Measurements from ENCODE around the gene IDH1. TPM values are rescaled to one million over a fixed set of nuclear protein-coding genes. Genes with fewer than 3 reads are reported as not detected.
A peak's percentile ranks its signal among the peaks of the same experiment; 100 is the strongest.
"Not testable (repeated sequence)": the region's sequence is repeated elsewhere in the genome, so short reads cannot be mapped to it uniquely, and the experiment has no call there.

Gene IDH1
- total RNA-seq, 2 donors from 2014 or later, result 228 to 238 TPM

- intact Hi-C loops (cut with DNase I, micrococcal nuclease), result no loop called here
- ATAC-seq (peak; percentile 95), DNase-seq (peak; percentile 94 to 97)
Measured at GRCh38 chr2:208265801-208266552, 11.1 kb upstream of the IDH1 start, which contains the start of gene PIKFYVE. PIKFYVE (plus strand) TSS chr2:208266255; CDS start chr2:208271520, 5,265 bp downstream.

- DNase-seq, result peak; percentile 40 to 44
- intact Hi-C loops (cut with DNase I, micrococcal nuclease), result no loop called here
- ATAC-seq, result peak; percentile 29
Measured at GRCh38 chr2:208265371-208265800, 10.5 kb upstream of the IDH1 start.

- intact Hi-C loops (cut with DNase I, micrococcal nuclease); DNase-seq; ATAC-seq: not testable (repeated sequence)
Measured at GRCh38 chr2:208256849-208257813, 2.3 kb upstream of the IDH1 start.

- no peak for DNase-seq
- no peak for ATAC-seq
- intact Hi-C loops (cut with DNase I, micrococcal nuclease), result no loop called here
Measured at GRCh38 chr2:208256192-208256782, 1.4 kb upstream of the IDH1 start.

GRCh38 chr2:208255557-208256106 lies 761 bp upstream of the IDH1 start:
- ATAC-seq (no peak), DNase-seq (no peak)
- intact Hi-C loops (cut with DNase I, micrococcal nuclease), result no loop called here

- intact Hi-C loops (cut with DNase I, micrococcal nuclease), result loop anchor here in 1 of 2 donors (5.0 kb wide), 1 partner anchor 77 kb away; no protein-coding TSS in a partner anchor
- ATAC-seq, result peak; percentile 64
- peak; percentile 80 to 91 for DNase-seq
Measured at GRCh38 chr2:208254118-208254870, 577 bp downstream of the IDH1 start.

- no peak for ATAC-seq
- intact Hi-C loops (cut with DNase I, micrococcal nuclease), result loop anchor here in 1 of 2 donors (5.0 kb wide), 1 partner anchor 76 kb away; no protein-coding TSS in a partner anchor
- no peak for DNase-seq
Measured at GRCh38 chr2:208253600-208254117, 1.2 kb downstream of the IDH1 start.

GRCh38 chr2:208252716-208253492 lies 2.0 kb downstream of the IDH1 start:
- no peak for DNase-seq
- ATAC-seq, result no peak
- intact Hi-C loops (cut with DNase I, micrococcal nuclease), result loop anchor here in 1 of 2 donors (5.0 kb wide), 1 partner anchor 76 kb away; no protein-coding TSS in a partner anchor

- ATAC-seq (no peak), DNase-seq (no peak)
- intact Hi-C loops (cut with DNase I, micrococcal nuclease), result loop anchor here in 1 of 2 donors (5.0 kb wide), 1 partner anchor 74 kb away; no protein-coding TSS in a partner anchor
Measured at GRCh38 chr2:208251098-208251497, 3.8 kb downstream of the IDH1 start.

GRCh38 chr2:208250388-208250787 lies 4.5 kb downstream of the IDH1 start:
- no peak for DNase-seq
- intact Hi-C loops (cut with DNase I, micrococcal nuclease), result loop anchor here in 1 of 2 donors (5.0 kb wide), 1 partner anchor 73 kb away; no protein-coding TSS in a partner anchor
- ATAC-seq, result no peak

- ATAC-seq, result no peak
- no peak for DNase-seq
- intact Hi-C loops (cut with DNase I, micrococcal nuclease), result no loop called here
Measured at GRCh38 chr2:208249296-208249695, 5.6 kb downstream of the IDH1 start.

- intact Hi-C loops (cut with DNase I, micrococcal nuclease), result no loop called here
- no peak for ATAC-seq
- no peak for DNase-seq
Measured at GRCh38 chr2:208248601-208249000, 6.3 kb downstream of the IDH1 start.

- intact Hi-C loops (cut with DNase I, micrococcal nuclease), result no loop called here
- no peak for DNase-seq
- no peak for ATAC-seq
Measured at GRCh38 chr2:208245746-208246145, 9.1 kb downstream of the IDH1 start.

- peak; percentile 28 for ATAC-seq
- intact Hi-C loops (cut with DNase I, micrococcal nuclease), result no loop called here
- no peak for DNase-seq
Measured at GRCh38 chr2:208244422-208244821, 10.4 kb downstream of the IDH1 start.

- ATAC-seq (peak; percentile 79), DNase-seq (no peak)
- intact Hi-C loops (cut with DNase I, micrococcal nuclease), result no loop called here
Measured at GRCh38 chr2:208240619-208241209, 14.2 kb downstream of the IDH1 start.

GRCh38 chr2:208239770-208240493 lies 14.9 kb downstream of the IDH1 start:
- DNase-seq, result no peak
- intact Hi-C loops (cut with DNase I, micrococcal nuclease), result no loop called here
- no peak for ATAC-seq
